Osteoblast (primary cell): ENCODE measurements around the gene MVK. TPM values are rescaled to one million over a fixed set of nuclear protein-coding genes. Genes with fewer than 3 reads are reported as not detected.

Experiments
- DNase-seq: peaks from one replicate; pipeline ENCODE4 v3.0.0; 2011; ENCODE audit warnings: low spot score, mixed read lengths; ENCODE audit not compliant: insufficient read length; ENCODE audit errors: missing footprints
- H2AFZ ChIP-seq: 2 replicates; pipeline ENCODE4 v1.6.0; 2011; ENCODE audit warnings: mild to moderate bottlenecking, low read length
- H3K27ac ChIP-seq: 2 replicates; pipeline ENCODE4 v1.5.1; 2011; ENCODE audit warnings: mild to moderate bottlenecking, low read depth, low read length, moderate library complexity
- H3K27me3 ChIP-seq: 2 replicates; pipeline ENCODE4 v1.6.0; 2012; ENCODE audit warnings: mild to moderate bottlenecking, control low read depth, inconsistent platforms, low read length, moderate library complexity; ENCODE audit not compliant: insufficient read depth
- H3K36me3 ChIP-seq: 2 replicates; pipeline ENCODE4 v1.5.1; 2011; ENCODE audit warnings: mild to moderate bottlenecking, low read length, control low read depth, moderate library complexity; ENCODE audit not compliant: insufficient read depth
- H3K4me1 ChIP-seq: 2 replicates; pipeline ENCODE4 v1.5.1; 2011; ENCODE audit warnings: mild to moderate bottlenecking, low read length, control low read depth, moderate library complexity; ENCODE audit not compliant: insufficient read depth
- H3K4me2 ChIP-seq: 2 replicates; pipeline ENCODE4 v1.6.0; 2011; ENCODE audit warnings: mild to moderate bottlenecking, low read length; ENCODE audit not compliant: insufficient read depth
- H3K4me3 ChIP-seq: fragments of 200-600 bp; sonication (generic); 3 replicates; pipeline ENCODE4 v1.5.1; 2012; ENCODE audit warnings: mild to moderate bottlenecking, low read length, inconsistent platforms; ENCODE audit not compliant: insufficient read depth
- H3K79me2 ChIP-seq: 2 replicates; pipeline ENCODE4 v1.6.0; 2012; ENCODE audit warnings: mild to moderate bottlenecking, low read length, control low read depth, inconsistent platforms; ENCODE audit not compliant: insufficient read depth
- H3K9me3 ChIP-seq: 2 replicates; pipeline ENCODE4 v1.5.1; 2011; ENCODE audit warnings: low read depth, low read length, control low read depth
- H4K20me1 ChIP-seq: 2 replicates; pipeline ENCODE4 v1.6.0; 2012; ENCODE audit warnings: mild to moderate bottlenecking, low read length, control low read depth; ENCODE audit not compliant: insufficient read depth
- total RNA-seq: library from RNA; depleted of rRNA; stranded (reverse); fragments of >200 nt; gene quantifications from 2 replicates; pipeline ENCODE4 v1.2.3, GENCODE V29; 2012
- TF ChIP-seq, protein P1 (sequence below): IDR thresholded peaks from 2 replicates; pipeline ENCODE4 v1.5.1; 2011; ENCODE audit warnings: mild to moderate bottlenecking, low read depth, low read length, moderate library complexity; ENCODE audit errors: extremely low read depth

The MVK gene
- total RNA-seq, 1 donor: 31.1 TPM

DNA sequence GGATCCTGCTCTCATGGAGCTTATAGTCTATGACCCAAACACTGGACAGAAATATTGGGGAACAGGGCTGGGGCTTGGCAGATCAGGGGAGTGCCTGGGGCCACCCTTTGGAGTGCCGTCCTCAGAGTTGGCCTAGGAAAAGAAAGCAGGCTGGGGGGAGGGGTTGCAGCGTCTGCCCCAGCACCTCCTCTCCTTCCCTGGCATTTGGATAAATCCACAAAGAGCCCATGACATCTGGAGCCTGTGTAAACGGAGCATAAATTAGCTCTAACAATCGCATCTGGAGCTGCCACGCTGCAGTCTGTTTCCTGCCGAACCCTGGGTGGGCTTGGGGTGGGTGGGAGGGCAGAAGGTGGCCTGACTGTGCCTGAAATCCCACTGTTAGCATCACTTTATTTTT lies 63.8 kb downstream of the MVK start:
- Histone ChIP-seq H3K4me3 (no peak overlapping the region), H4K20me1 (no peaks in the 10 kb centered on the region), H3K36me3 (no peaks in the 10 kb centered on the region), H2AFZ (no peak overlapping the region), H3K27me3 (no peaks in the 10 kb centered on the region), H3K4me2 (no peak overlapping the region), H3K27ac (no peak overlapping the region), H3K4me1 (no peaks in the 10 kb centered on the region), H3K9me3 (no peaks in the 10 kb centered on the region), H3K79me2 (no peaks in the 10 kb centered on the region)
- TF ChIP-seq, protein P1, sequence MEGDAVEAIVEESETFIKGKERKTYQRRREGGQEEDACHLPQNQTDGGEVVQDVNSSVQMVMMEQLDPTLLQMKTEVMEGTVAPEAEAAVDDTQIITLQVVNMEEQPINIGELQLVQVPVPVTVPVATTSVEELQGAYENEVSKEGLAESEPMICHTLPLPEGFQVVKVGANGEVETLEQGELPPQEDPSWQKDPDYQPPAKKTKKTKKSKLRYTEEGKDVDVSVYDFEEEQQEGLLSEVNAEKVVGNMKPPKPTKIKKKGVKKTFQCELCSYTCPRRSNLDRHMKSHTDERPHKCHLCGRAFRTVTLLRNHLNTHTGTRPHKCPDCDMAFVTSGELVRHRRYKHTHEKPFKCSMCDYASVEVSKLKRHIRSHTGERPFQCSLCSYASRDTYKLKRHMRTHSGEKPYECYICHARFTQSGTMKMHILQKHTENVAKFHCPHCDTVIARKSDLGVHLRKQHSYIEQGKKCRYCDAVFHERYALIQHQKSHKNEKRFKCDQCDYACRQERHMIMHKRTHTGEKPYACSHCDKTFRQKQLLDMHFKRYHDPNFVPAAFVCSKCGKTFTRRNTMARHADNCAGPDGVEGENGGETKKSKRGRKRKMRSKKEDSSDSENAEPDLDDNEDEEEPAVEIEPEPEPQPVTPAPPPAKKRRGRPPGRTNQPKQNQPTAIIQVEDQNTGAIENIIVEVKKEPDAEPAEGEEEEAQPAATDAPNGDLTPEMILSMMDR: no peak
- DNase-seq: no peak

DNA sequence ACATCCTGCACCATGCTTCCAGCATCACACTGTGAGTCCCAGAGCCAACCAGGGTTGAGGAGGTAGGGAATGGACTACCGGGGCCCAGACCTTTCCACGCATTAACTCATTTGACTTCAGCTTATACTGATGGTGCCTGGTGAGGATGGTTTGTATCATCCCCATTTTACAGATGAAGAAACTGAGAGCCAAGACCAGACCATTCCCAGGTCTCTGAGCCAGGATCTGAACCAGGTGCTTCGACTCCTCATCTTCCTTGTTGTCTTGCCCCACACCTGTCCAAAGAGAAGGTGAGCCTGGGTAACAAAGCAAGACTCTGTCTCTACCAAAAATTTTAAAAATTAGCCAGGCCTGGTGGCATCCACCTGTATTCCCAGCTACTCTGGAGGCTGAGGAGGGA lies 64.4 kb downstream of the MVK start:
- DNase-seq: no peak
- Histone ChIP-seq H3K27ac (no peak overlapping the region), H3K4me2 (no peak overlapping the region), H3K9me3 (no peaks in the 10 kb centered on the region), H3K4me3 (no peak overlapping the region), H3K79me2 (no peaks in the 10 kb centered on the region), H2AFZ (no peak overlapping the region), H3K27me3 (no peaks in the 10 kb centered on the region), H3K4me1 (no peaks in the 10 kb centered on the region), H4K20me1 (no peaks in the 10 kb centered on the region), H3K36me3 (no peaks in the 10 kb centered on the region)
- TF ChIP-seq, protein P1: no peak

DNA sequence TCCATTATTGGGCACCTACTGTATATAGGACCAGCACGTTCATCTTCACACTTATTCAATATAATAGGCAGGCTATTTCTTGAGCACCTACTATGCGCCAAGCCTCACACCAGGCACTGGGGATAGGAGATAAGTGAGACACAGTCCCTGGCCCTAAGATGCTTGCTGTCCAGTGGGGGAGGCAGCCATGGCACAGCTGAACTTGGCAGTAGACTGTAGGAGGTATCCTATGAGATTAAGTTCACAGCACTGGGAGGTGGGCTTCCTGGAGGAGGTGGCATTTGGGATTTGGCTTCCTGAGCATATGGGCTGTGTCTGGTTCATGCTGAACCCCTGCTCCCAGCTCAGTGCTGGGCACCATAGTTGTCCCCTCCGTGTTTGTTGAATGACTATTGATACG lies 65.1 kb downstream of the MVK start:
- no peak overlapping the region for H3K4me2 ChIP-seq
- no peaks in the 10 kb centered on the region for H4K20me1 ChIP-seq
- H2AFZ ChIP-seq: no peak overlapping the region
- no peak for DNase-seq
- no peaks in the 10 kb centered on the region for H3K9me3 ChIP-seq
- H3K27me3 ChIP-seq: no peaks in the 10 kb centered on the region
- H3K4me1 ChIP-seq: no peaks in the 10 kb centered on the region
- no peak overlapping the region for H3K27ac ChIP-seq
- no peaks in the 10 kb centered on the region for H3K36me3 ChIP-seq
- no peaks in the 10 kb centered on the region for H3K79me2 ChIP-seq
- TF ChIP-seq, protein P1: no peak
- H3K4me3 ChIP-seq: no peak overlapping the region

DNA sequence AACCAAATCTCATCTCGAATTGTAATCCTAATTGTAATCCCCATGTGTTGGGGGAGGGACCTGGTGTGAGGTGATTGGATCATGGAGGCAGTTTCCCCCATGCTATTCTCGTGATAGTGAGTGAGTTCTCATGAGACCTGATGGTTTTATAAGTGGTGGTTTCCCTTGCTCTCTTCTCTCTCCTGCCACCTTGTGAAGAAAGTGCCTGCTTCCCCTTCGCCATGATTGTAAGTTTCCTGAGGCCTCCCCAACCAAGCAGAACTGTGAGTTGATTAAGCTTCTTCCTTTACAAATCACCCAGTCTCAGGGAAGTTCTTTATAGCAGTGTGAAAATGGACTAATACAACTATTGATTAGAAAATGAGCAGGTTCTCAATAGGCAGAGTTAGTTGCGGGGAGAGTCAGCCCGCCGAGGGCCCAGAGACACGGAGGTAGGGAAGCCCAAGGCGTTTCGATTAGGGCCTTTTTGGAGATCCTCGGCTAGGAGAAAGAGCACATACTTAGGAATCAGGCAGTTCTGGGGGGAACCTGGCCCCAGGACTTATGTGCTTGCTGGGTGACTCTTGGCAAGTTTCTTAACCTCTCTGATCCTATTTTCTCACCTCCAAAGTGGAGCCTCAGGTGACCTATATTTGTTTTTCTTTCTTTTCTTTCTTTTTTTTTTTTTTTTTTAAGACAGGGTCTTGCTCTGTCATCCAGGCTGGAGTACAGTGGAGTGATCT lies 65.7 kb downstream of the MVK start:
- Histone ChIP-seq H3K27ac (no peak overlapping the region), H3K9me3 (no peaks in the 10 kb centered on the region), H3K4me2 (no peak overlapping the region), H3K4me3 (no peak overlapping the region), H2AFZ (no peak overlapping the region), H3K79me2 (no peaks in the 10 kb centered on the region), H3K27me3 (no peaks in the 10 kb centered on the region), H3K4me1 (no peaks in the 10 kb centered on the region), H3K36me3 (no peaks in the 10 kb centered on the region), H4K20me1 (no peaks in the 10 kb centered on the region)
- TF ChIP-seq, protein P1: no peak
- no peak for DNase-seq
